MM.1S (cell line): Measurements from ENCODE around the gene FGF5.

Source experiments
- EZH2 ChIP-seq: fragments of 300-600 bp; sonication (generic); optimal IDR thresholded peaks from 2 replicates; pipeline ENCODE3; 2017; ENCODE audit warnings: low read depth, mild to moderate bottlenecking, antibody characterized with exemption, low read length, mixed read lengths
- EZH2phosphoT487 ChIP-seq: fragments of 300-600 bp; sonication (generic); IDR thresholded peaks from 2 replicates; pipeline ENCODE4 v1.6.1; 2018; ENCODE audit warnings: antibody characterized with exemption, low read length
- TF ChIP-seq, protein P1 (sequence below): fragments of 300-600 bp; sonication (generic); IDR thresholded peaks from 2 replicates; pipeline ENCODE4 v1.5.1; 2016; ENCODE audit warnings: antibody characterized with exemption, low read length, mixed read lengths

DNA sequence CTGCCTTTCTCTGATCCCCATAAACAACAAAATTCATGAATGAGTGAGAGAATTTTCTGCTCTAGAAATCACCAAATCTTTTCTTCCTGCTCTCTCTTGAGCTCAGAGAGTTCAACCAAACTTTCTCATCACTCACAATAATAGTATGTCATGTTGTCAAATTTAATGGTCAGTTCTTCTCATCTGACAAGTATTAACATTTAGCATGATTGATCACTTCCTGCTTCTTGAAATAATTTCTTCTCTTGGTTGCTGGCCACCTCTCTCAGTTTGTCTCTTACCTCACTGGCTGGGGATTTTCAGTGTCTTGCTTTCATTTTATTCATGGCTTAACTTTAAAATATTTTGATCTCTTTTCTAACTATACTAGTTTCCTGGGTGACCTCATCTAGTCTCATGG is 25.5 kb upstream of the FGF5 start:
- TF ChIP-seq EZH2phosphoT487 (no peak), EZH2 (no peak)
- TF ChIP-seq, protein P1, sequence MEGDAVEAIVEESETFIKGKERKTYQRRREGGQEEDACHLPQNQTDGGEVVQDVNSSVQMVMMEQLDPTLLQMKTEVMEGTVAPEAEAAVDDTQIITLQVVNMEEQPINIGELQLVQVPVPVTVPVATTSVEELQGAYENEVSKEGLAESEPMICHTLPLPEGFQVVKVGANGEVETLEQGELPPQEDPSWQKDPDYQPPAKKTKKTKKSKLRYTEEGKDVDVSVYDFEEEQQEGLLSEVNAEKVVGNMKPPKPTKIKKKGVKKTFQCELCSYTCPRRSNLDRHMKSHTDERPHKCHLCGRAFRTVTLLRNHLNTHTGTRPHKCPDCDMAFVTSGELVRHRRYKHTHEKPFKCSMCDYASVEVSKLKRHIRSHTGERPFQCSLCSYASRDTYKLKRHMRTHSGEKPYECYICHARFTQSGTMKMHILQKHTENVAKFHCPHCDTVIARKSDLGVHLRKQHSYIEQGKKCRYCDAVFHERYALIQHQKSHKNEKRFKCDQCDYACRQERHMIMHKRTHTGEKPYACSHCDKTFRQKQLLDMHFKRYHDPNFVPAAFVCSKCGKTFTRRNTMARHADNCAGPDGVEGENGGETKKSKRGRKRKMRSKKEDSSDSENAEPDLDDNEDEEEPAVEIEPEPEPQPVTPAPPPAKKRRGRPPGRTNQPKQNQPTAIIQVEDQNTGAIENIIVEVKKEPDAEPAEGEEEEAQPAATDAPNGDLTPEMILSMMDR: no peak
